ENCODE results near the gene GPC5.
A peak's percentile ranks its signal among the peaks of the same experiment; 100 is the strongest.

GPC5 gene

DNA sequence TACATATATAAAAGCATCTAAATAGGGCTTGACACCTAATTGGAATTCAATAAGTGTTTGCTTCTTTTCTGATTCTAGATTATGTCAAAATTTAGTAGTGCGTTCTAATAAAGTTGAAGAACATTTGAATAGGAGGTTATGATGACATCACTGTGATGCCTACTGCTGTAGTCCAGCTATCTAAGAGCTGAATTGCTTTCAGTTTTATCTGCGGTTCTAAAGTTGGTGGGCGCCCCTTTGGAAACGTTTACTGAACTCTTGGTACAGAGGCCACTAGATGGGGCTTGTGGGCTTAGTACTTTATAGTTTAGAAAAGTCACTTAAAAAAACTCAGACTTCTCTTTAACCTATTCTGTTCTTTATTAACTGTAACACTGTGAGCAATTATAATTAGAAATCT lies 776.9 kb downstream of the GPC5 start:
- no peak overlapping the region for H3K4me2 ChIP-seq
- no peak overlapping the region for H3K4me3 ChIP-seq (IDR thresholded peaks at IDR 0.05; ENCODE audit: insufficient read depth, low read depth, low read length)
- H3K36me3 ChIP-seq (ENCODE audit: insufficient read depth), result no peaks in the 10 kb centered on the region
- H2AFZ ChIP-seq (ENCODE audit: low read depth), result no peak overlapping the region
- H3K27me3 ChIP-seq (ENCODE audit: insufficient read depth, low read depth), result no peaks in the 10 kb centered on the region
- no peaks in the 10 kb centered on the region for H4K20me1 ChIP-seq (ENCODE audit: insufficient read depth)
- H3K4me1 ChIP-seq (ENCODE audit: low read depth, poor library complexity, severe bottlenecking), result no peaks in the 10 kb centered on the region
- TF ChIP-seq CTCF (conservative IDR thresholded peaks at IDR 0.05; ENCODE audit: low read depth, low read length), result no peak
- no peak overlapping the region for H3K27ac ChIP-seq
- no peaks in the 10 kb centered on the region for H3K79me2 ChIP-seq (ENCODE audit: insufficient read depth, low read depth)
- H3K9ac ChIP-seq, result no peak overlapping the region

- Histone ChIP-seq H3K36me3 (ENCODE audit: insufficient read depth) (no peaks in the 10 kb centered on the region), H3K4me2 (no peak overlapping the region), H3K4me3 (IDR thresholded peaks at IDR 0.05; ENCODE audit: insufficient read depth, low read depth, low read length) (no peak overlapping the region), H3K27me3 (ENCODE audit: insufficient read depth, low read depth) (no peaks in the 10 kb centered on the region), H2AFZ (ENCODE audit: low read depth) (no peak overlapping the region), H3K9ac (no peak overlapping the region), H3K4me1 (ENCODE audit: low read depth, poor library complexity, severe bottlenecking) (no peaks in the 10 kb centered on the region), H4K20me1 (ENCODE audit: insufficient read depth) (no peaks in the 10 kb centered on the region), H3K27ac (no peak overlapping the region), H3K79me2 (ENCODE audit: insufficient read depth, low read depth) (no peaks in the 10 kb centered on the region)
- no peak for TF ChIP-seq CTCF (conservative IDR thresholded peaks at IDR 0.05; ENCODE audit: low read depth, low read length)
These were observed 779.5 kb downstream of the GPC5 start for GRCh38 chr13:92177966-92178365.

DNA sequence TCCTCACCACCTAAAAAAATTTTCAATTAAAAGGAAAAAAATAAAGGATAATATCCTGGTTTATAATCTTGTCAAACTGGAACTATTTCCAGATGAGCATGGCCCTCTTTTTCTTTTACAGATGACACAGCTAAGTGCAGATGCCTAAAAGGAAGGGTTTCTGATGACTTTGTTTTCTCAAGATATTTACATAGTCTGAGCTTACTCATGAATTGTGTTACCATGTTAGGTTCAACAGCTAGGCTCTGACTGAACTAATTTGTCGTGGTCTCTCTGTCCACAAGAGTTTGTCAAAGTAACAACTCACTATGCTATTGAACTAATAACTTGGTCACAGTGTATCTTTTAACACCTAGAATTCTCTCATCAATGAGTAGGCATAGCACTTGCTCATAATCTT lies 780.8 kb downstream of the GPC5 start:
- no peak overlapping the region for H2AFZ ChIP-seq (ENCODE audit: low read depth)
- H3K4me1 ChIP-seq (ENCODE audit: low read depth, poor library complexity, severe bottlenecking), result no peaks in the 10 kb centered on the region
- TF ChIP-seq CTCF (conservative IDR thresholded peaks at IDR 0.05; ENCODE audit: low read depth, low read length), result no peak
- H3K36me3 ChIP-seq (ENCODE audit: insufficient read depth), result no peaks in the 10 kb centered on the region
- H4K20me1 ChIP-seq (ENCODE audit: insufficient read depth), result no peaks in the 10 kb centered on the region
- no peak overlapping the region for H3K4me2 ChIP-seq
- H3K27me3 ChIP-seq (ENCODE audit: insufficient read depth, low read depth), result no peaks in the 10 kb centered on the region
- no peak overlapping the region for H3K4me3 ChIP-seq (IDR thresholded peaks at IDR 0.05; ENCODE audit: insufficient read depth, low read depth, low read length)
- no peak overlapping the region for H3K27ac ChIP-seq
- H3K79me2 ChIP-seq (ENCODE audit: insufficient read depth, low read depth), result no peaks in the 10 kb centered on the region
- H3K9ac ChIP-seq, result no peak overlapping the region

GRCh38 chr13:92187378-92187989 lies 789.1 kb downstream of the GPC5 start:
- Histone ChIP-seq H3K36me3 (ENCODE audit: insufficient read depth) (no peaks in the 10 kb centered on the region), H2AFZ (ENCODE audit: low read depth) (no peak overlapping the region), H4K20me1 (ENCODE audit: insufficient read depth) (no peaks in the 10 kb centered on the region), H3K79me2 (ENCODE audit: insufficient read depth, low read depth) (no peaks in the 10 kb centered on the region), H3K4me3 (IDR thresholded peaks at IDR 0.05; ENCODE audit: insufficient read depth, low read depth, low read length) (no peak overlapping the region), H3K4me2 (no peak overlapping the region), H3K4me1 (ENCODE audit: low read depth, poor library complexity, severe bottlenecking) (peaks cover 4% of the 10 kb centered on the region), H3K27me3 (ENCODE audit: insufficient read depth, low read depth) (no peaks in the 10 kb centered on the region), H3K27ac (no peak overlapping the region), H3K9ac (no peak overlapping the region)
- TF ChIP-seq CTCF (conservative IDR thresholded peaks at IDR 0.05; ENCODE audit: low read depth, low read length), result peak; percentile 75
